Lung (tissue), 12 donors: ENCODE data around the gene ARHGEF38. TPM values are rescaled to one million over a fixed set of nuclear protein-coding genes. Genes with fewer than 3 reads are reported as not detected.

Source experiments
- ATAC-seq: fragments of 200-7000 bp; cut with Tn5 transposase; one replicate; pipeline ENCODE4 v1.9.1; 2020; ENCODE audit warnings: moderate number of reproducible peaks; ENCODE audit not compliant: insufficient read depth, low FRiP score
- DNase-seq, 3 donors: peaks; one replicate each; pipeline ENCODE4 v3.0.0-alpha.2; 2013 to 2017
- H3K27ac ChIP-seq, 2 donors: one replicate each; pipeline ENCODE4 v1.5.1; 2013; ENCODE audit warnings: mild to moderate bottlenecking in 2 of 2, moderate library complexity in 2 of 2, control low read depth in 1 of 2, inconsistent platforms in 1 of 2, low read depth in 1 of 2, low read length in 1 of 2
- H3K27me3 ChIP-seq, 3 donors: one replicate each; pipeline ENCODE4 v1.5.1; 2013; ENCODE audit warnings: low read length in 2 of 3; ENCODE audit not compliant: control insufficient read depth in 3 of 3, insufficient read depth in 3 of 3
- H3K36me3 ChIP-seq, 4 donors: one replicate each; pipeline ENCODE4 v1.5.1; 2013; ENCODE audit warnings: low read length in 4 of 4, mild to moderate bottlenecking in 1 of 4, moderate library complexity in 1 of 4; ENCODE audit not compliant: control insufficient read depth in 4 of 4, insufficient read depth in 4 of 4
- H3K4me1 ChIP-seq, 5 donors: one replicate each; pipeline ENCODE4 v1.5.1; 2013; ENCODE audit warnings: low read length in 5 of 5, mild to moderate bottlenecking in 2 of 5, moderate library complexity in 1 of 5; ENCODE audit not compliant: control insufficient read depth in 5 of 5, insufficient read depth in 5 of 5
- H3K4me3 ChIP-seq: one replicate; pipeline ENCODE4 v1.5.1; 2013; ENCODE audit warnings: mild to moderate bottlenecking, control low read depth, moderate library complexity
- H3K9ac ChIP-seq, 2 donors: one replicate each; pipeline ENCODE4 v1.5.1; 2013; ENCODE audit warnings: low read length in 2 of 2, control low read depth in 1 of 2; ENCODE audit not compliant: insufficient read depth in 1 of 2
- H3K9me3 ChIP-seq, 4 donors: one replicate each; pipeline ENCODE4 v1.5.1; 2013; ENCODE audit warnings: low read length in 3 of 4, mild to moderate bottlenecking in 1 of 4, moderate library complexity in 1 of 4; ENCODE audit not compliant: control insufficient read depth in 4 of 4, insufficient read depth in 3 of 4
- CTCF ChIP-seq: IDR thresholded peaks from 2 replicates; pipeline ENCODE4 v1.5.1; 2012; ENCODE audit warnings: mild to moderate bottlenecking; ENCODE audit errors: control extremely low read depth, extremely low read depth
- WGBS, 2 donors: extraction: QIAGEN DNeasy Blood & Tissue Kit; methylation state at CpG; one replicate each; pipeline ENCODE4 v1.1.7; 2013; 5-methylcytosine and 5-hydroxymethylcytosine counted together
- polyA plus RNA-seq, 2 donors: library from polyadenylated mRNA; stranded (reverse); fragments of 200-250 nt; gene quantifications; one replicate each; pipeline ENCODE4 v1.2.1, GENCODE V29; 2013
- total RNA-seq, 2 donors: library from RNA; depleted of rRNA in 1 of 2; stranded (reverse); fragments of >200 nt in 1 of 2; gene quantifications; one replicate each; pipeline ENCODE4 v1.2.1, GENCODE V29; 2014 to 2021
- donor health status: control.
- donor health status: control.
- donor health status: Bipolar disorder and iron deficiency.
- donor health status: healthy.
- donor health status: DM: yes; HTN: yes; CAD: no.

Gene ARHGEF38
- total and polyA plus RNA-seq, 4 donors, result 2.0 to 55.0 (median 14.8) TPM

DNA sequence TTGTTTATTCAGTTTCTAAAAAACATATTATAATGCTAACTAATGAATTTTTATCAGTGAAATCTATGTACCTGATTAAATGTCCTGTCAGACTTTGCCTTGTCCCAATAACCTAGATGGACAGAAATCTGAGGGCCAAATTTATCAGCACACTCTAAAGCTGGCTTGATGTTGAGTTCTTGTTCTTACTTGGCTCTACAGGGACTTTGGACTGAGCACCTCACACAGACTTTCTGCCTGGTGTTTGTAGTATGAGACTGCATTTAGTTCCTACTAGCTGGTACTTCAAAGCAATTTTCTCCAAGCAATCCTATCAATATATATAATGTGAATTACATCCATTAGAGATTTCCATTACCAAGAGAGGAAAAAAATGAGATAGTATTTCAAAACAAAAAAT is 118.3 kb downstream of the ARHGEF38 start:
- Histone ChIP-seq H3K36me3 (no peaks in the 10 kb centered on the region), H3K4me1 (no peaks in the 10 kb centered on the region), H3K27me3 (no peaks in the 10 kb centered on the region), H3K4me3 (no peak overlapping the region), H3K9ac (no peak overlapping the region), H3K9me3 (no peaks in the 10 kb centered on the region), H3K27ac (no peak overlapping the region)
- no peak for TF ChIP-seq CTCF
- ATAC-seq (no peak), DNase-seq (no peak)

DNA sequence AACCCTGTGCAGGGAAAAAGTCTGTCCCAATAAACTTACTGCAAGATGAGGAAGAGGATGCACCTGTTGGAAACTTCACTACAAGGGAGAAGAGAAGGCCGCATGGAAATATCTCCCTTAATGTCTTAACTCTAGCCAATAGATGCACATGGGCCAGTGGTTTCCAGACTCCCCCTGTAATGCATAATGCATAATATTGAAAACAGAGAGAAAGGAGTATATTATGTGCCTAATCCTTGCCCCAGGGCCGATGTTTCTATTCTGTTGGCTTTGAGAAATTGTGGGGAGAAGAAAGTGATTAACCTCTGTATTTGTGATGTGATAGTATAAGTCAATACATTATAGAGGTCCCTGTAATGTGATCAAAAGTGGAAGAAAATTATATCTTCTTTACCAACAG is 118.9 kb downstream of the ARHGEF38 start:
- TF ChIP-seq CTCF, result no peak

GRCh38 chr4:105674011-105674410 is 121.6 kb downstream of the ARHGEF38 start:
- TF ChIP-seq CTCF, result no peak
- H3K9ac ChIP-seq, result no peak overlapping the region
- DNase-seq (no peak), ATAC-seq (no peak)
- H3K27me3 ChIP-seq, result no peaks in the 10 kb centered on the region
- 83 to 93% methylated on average over 1 of the region's 1 CpG for WGBS, 2 donors
- no peak overlapping the region for H3K27ac ChIP-seq
- H3K4me1 ChIP-seq, result no peaks in the 10 kb centered on the region
- H3K9me3 ChIP-seq, result no peaks in the 10 kb centered on the region
- no peak overlapping the region for H3K4me3 ChIP-seq
- no peaks in the 10 kb centered on the region for H3K36me3 ChIP-seq

More for the DNA sequence above, 118.9 kb downstream of the ARHGEF38 start:
- no peaks in the 10 kb centered on the region for H3K4me1 ChIP-seq
- H3K27ac ChIP-seq, result no peak overlapping the region
- ATAC-seq, result no peak
- WGBS, 2 donors, result 70 to 84% methylated on average over 2 of the region's 2 CpGs
- H3K4me3 ChIP-seq, result no peak overlapping the region
- H3K9ac ChIP-seq, result no peak overlapping the region
- no peaks in the 10 kb centered on the region for H3K9me3 ChIP-seq
- no peaks in the 10 kb centered on the region for H3K36me3 ChIP-seq
- no peak for DNase-seq
- H3K27me3 ChIP-seq, result no peaks in the 10 kb centered on the region

DNA sequence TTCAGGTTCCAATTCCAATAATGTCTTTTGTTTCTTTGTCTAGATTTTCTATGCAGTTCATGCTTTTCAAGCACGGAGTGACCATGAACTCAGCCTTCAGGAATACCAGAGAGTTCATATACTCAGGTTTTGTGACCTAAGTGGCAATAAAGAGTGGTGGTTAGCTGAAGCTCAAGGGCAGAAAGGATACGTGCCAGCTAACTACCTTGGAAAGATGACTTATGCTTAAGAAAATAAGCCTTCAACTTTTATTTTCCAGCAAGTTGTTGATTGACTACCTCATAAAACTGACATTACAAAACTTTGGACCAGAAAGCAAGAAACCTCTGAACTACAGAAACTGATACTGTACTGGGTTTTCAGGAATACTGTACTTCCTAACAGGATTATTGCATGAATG is 125.3 kb downstream of the ARHGEF38 start:
- peaks cover 1 to 7% (median 3%) of the 10 kb centered on the region in 4 donors for H3K36me3 ChIP-seq
- TF ChIP-seq CTCF, result no peak
- no peak for ATAC-seq
- 76 to 83% methylated on average over 2 of the region's 2 CpGs for WGBS, 2 donors
- H3K4me1 ChIP-seq, result peaks cover 0 to 2% (median 1%) of the 10 kb centered on the region in 5 donors
- H3K27ac ChIP-seq, result no peak overlapping the region
- H3K9ac ChIP-seq, result no peak overlapping the region
- H3K4me3 ChIP-seq, result no peak overlapping the region
- H3K27me3 ChIP-seq, result no peaks in the 10 kb centered on the region
- no peaks in the 10 kb centered on the region for H3K9me3 ChIP-seq
- DNase-seq, result no peak
